Measurements from ENCODE around the gene SLC1A3.

Gene SLC1A3

DNA sequence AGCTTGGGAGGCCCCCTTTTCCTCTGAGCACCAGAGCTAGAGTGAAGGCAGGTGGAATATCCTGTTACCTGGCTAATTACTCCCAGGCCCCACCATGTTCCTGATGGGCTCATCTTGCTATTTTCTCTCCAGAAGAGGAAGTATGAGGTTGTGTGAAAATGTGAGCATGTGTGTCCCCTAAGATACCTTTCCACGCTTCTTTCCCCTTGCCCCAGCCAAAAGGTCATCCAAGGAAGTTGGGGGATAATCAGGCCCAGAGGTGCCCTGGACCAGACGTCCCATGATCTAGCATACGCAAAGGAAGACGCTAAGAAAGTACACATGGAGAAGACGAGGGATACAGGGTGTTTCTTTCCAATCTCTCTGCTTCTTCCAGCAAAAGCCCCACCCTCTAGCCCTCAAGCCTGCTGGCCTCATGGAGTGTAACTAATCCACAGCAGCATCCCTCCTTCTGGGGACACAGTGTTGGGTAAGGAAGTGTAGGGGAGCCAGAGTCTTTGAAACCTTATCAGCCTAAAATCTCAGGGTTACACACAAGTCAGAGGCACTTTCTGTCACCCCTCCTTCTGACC lies 115.3 kb downstream of the SLC1A3 start:
- DNase-seq (ENCODE audit: low read depth): no peak

DNA sequence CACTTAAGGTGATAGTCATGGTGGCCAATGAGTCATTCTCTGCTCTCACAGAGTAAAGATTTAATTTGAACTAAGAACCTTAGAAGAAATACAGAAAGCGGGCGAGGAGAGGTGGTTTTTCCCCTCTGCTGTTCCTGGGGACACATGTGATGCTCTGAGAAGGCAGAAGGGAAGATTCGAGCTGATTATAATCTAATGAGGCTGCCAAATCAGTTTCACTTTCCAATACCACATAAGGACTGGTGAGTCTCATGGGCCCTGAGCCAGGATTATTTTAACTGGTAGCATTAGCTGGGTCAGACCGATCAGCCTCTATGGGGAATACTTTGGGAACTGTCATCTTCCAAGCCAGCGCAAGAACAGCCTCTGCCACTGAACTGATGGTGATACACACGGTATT lies 116.5 kb downstream of the SLC1A3 start:
- no peak for DNase-seq (ENCODE audit: low read depth)

DNA sequence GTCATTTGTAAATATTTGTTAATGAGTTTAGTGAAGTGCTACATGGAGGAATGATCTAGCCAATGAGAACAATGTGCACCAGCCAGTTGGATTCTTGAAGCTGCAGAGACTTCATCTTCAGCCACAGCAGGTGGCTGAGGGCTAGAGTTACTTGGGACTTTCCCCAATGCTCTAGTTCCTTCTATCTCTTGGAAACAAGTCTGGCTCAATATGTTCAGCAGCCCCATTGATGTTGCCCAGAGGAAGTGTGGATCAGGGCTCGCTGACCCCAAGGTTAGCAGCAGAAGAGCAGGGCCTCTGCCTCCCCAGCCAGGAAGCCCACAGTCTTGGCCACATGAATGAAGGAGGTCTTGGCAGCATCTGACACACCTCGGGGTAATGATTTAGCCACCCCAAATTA lies 117.5 kb downstream of the SLC1A3 start:
- no peak for DNase-seq (ENCODE audit: low read depth)

DNA sequence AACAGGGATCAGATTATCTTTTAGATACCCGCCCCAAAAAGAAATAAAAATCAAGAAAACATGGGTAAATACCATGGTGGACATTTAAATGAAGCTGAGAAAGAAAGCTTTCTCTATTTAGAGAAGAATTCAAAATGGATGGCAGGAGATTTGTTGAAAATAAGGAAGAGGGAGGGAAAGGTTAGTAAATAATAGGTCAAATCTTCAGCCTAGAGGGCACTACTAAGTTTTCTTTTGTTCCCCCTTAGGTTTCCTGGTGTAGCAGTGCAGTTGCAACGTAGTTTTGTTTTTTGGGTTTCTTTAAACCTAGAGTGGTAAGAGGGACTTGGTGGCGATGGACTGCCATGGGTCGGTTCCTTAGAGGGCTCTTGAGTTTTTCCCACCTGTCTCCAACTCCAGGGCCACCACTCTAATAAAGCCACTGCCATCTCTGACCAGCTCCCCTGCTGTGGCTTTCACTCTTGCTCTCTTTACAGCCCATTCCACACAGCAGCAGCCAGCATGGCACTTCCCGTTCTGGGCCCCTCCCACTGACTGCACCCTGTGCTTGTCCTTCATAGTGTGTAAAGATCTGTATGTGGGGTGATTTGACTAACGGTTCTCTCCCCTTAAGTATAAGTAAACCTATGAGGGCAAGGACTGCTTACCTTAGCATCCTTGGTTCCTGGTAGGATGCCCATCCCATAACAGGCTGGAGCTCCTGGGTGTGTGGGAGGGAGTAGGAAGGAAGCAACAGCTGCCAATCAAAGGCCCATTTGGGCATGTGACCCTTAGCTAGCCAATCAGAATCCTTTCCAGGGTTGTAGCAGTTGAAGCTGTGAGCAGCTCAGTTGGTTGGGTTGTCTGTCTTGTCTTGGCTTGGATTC lies 118.3 kb downstream of the SLC1A3 start:
- no peak for DNase-seq (ENCODE audit: low read depth)

DNA sequence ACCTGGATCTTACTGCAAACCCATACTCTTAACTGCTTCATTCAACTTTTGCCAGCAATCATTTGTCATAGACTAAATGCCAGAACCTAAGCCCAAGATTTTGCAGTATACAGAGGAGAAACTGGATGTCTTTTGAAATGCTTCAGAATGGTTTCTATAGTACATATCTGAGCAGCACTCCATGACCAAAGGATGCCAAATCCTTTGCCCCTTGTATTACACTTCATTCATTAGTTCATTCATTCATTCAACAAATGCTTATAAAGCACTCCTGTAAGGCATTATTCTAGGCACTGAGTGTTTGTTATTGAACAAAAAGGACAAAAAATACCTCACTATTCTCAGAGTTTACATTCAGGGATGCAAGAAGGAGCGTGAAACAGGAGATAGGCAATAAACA lies 119.9 kb downstream of the SLC1A3 start:
- DNase-seq (ENCODE audit: low read depth): no peak

DNA sequence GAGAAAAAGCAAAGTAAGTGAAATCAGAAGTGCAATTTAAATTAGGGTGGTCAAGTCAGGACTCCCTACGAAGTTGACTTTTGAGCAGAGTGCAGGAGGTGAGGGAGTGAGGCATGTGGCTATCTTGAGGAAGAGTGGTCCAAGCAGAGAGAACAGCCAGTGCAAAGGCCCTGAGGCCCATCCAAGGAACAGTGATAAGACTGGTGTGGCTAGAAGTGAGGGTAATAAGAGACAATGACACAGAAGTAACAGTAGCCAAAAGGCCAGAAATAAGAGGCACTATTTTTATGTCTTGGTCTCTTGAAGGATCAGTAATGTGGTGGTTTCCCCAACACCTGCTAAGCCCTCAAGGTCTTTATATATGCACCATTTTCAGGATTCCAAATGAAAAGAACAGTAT lies 120.4 kb downstream of the SLC1A3 start:
- DNase-seq (ENCODE audit: low read depth): no peak

DNA sequence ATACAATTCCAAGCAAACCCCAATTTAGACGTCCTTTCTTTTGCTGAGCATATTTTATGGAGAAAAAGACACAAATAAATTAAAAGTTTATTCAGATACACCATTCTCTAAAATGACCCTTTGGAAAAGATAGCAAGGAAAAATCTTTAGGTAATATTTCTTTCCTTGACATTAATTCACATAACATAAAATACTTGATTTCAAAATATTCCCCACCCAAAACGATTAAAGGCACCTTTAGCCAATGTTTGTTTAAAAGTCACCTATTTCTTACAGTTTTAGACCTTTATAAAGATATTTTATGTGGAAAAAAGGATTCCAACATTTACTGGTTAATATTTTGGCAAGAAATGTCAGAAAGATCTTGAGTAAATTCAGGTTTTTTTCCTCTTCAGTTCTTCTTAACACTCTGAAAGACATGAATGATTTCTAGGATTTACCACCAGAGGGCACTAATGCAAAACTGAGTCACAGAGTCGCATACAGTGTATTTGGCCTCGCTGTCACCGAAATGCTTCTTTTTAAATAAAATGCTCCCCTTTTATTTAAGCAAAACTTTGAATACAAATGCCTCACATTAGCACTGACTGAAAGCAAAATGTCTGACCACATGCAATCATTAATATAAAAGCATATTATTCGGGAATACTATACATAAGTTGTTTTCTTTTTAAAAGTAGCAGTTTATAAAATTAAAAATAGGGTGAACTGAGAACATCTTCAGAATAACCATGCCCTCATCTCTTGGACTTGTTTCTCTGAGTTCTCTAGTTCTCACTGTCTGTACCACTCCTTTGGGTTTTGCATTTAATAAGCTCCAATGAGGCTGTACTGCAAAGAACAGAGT lies 122.5 kb downstream of the SLC1A3 start:
- DNase-seq (ENCODE audit: low read depth): peak; percentile 55

DNA sequence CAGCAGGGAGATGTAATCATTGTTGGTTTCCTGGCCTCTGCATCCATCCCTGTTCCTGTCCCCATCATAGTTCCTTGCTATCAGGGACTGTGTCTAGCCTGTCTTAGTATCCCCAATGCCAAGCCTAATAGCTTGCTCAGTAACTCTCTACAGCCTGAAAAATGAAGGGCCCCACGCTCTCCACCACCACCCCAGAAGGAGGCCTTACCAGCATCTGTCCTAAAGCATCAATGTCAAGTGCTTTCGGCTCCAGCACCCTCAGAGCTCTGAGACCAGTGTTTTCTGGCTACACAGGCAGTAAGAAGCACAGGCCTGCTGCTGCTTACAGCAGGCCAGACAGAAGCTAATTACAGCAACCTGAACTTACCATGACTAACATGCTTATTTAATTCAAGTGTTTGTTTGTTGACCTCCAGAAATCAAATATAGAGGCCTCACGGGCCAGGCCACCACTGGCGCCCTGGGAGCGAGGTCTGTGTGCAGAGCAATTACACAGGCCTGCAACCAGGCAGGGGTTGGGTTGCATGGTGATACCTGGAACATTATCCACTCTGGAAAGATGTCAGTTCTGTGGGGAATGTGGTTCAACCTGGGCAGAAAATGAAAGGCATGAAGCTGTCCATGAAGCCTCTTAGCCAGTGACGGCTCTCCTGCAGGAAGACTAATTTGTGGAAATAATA lies 124.3 kb downstream of the SLC1A3 start:
- DNase-seq (ENCODE audit: low read depth): no peak

DNA sequence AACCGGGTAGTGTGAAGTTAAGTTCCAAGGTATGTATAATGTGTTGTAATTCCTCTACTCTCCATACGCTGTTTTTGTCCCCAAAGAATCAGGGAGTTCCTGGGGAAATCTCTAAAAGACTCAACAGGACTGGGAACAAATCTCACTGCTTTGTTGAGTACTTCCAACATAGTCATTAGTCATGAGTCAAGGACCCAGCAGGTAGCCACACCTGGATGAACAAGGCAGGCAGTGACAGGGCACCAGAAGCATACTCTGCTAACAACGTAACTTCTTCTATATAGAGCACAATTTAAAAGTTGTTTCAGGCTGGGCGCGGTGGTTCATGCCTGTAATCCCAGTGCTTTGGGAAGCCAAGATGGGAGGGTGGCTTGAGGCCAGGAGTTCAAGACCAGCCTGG lies 126.8 kb downstream of the SLC1A3 start:
- DNase-seq (ENCODE audit: low read depth): no peak

DNA sequence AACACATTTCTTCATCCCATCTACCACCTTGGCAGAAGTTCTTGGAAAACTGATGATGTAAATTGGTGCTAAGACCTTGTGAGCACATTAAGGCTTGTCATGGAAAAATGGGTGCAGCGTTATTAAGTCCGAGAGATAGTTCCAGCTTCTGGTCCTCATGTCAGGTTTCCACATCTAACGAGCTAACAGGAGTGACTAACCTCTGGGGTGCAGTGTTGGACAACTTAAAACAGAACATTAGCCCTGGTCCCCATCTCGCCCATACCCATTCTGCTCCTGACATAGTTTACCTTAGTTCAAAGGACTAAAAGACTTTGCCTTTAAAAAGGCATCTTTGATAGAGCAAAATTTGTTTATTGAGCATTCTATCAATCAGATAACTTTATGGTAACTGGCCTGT lies 128.0 kb downstream of the SLC1A3 start:
- peak; percentile 38 for DNase-seq (ENCODE audit: low read depth)

DNA sequence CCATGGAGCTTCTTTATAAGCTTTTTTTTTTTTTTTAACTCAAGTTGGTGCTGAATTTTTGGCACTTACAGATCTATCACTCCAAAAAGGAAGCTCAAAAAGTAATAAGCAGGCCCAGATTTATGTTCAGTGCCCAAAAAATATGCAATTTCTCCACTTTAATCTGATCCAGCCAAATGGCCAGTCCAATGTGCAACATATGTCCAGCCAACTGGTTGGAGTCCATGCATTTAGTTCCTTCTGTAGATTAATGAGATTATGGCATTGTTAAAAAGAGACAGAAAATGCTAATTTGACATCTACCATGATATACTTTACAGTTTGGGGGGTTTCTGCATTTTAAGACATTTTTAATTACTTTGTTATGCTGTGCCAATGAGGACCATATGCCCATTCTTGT lies 129.5 kb downstream of the SLC1A3 start:
- DNase-seq (ENCODE audit: low read depth): no peak

Data from fibroblast of gingiva (primary cell).